ENCODE results near the gene NR2E3. TPM values are rescaled to one million over a fixed set of nuclear protein-coding genes. Genes with fewer than 3 reads are reported as not detected.

Gene NR2E3
- total RNA-seq, 1 donor from 2014 or later = not detected

- TF ChIP-seq CTCF (IDR thresholded peaks at IDR 0.05) = no peak
- DNase-seq (ENCODE audit: low spot score) = no peak
- no peaks in the 10 kb centered on the region for H3K27me3 Mint-ChIP-seq (ENCODE audit: low read depth)
- H3K27ac Mint-ChIP-seq (ENCODE audit: unreplicated experiment) = no peak overlapping the region
- H3K36me3 Mint-ChIP-seq (ENCODE audit: low read depth) = peaks cover 3% of the 10 kb centered on the region
- H3K4me1 Mint-ChIP-seq (ENCODE audit: low read depth) = peaks cover 4% of the 10 kb centered on the region
- no peak overlapping the region for H3K4me3 Mint-ChIP-seq (ENCODE audit: unreplicated experiment)
- H3K9me3 Mint-ChIP-seq (ENCODE audit: low read depth) = no peaks in the 10 kb centered on the region
Measured at GRCh38 chr15:71812966-71813722, 2.8 kb downstream of the NR2E3 start.

GRCh38 chr15:71813723-71814470 lies 3.5 kb downstream of the NR2E3 start:
- H3K4me3 Mint-ChIP-seq (ENCODE audit: unreplicated experiment) = no peak overlapping the region

GRCh38 chr15:71815301-71815700 lies 4.9 kb downstream of the NR2E3 start:
- Mint-ChIP-seq H3K27me3 (ENCODE audit: low read depth) (no peaks in the 10 kb centered on the region), H3K36me3 (ENCODE audit: low read depth) (peaks cover 8% of the 10 kb centered on the region), H3K27ac (ENCODE audit: unreplicated experiment) (no peak overlapping the region), H3K9me3 (ENCODE audit: low read depth) (peaks cover 6% of the 10 kb centered on the region), H3K4me3 (ENCODE audit: unreplicated experiment) (no peak overlapping the region), H3K4me1 (ENCODE audit: low read depth) (no peaks in the 10 kb centered on the region)
- DNase-seq (ENCODE audit: low spot score) = no peak
- TF ChIP-seq CTCF (IDR thresholded peaks at IDR 0.05) = no peak

More at GRCh38 chr15:71813723-71814470, 3.5 kb downstream of the NR2E3 start:
- H3K9me3 Mint-ChIP-seq (ENCODE audit: low read depth) = peaks cover 3% of the 10 kb centered on the region
- no peak for TF ChIP-seq CTCF (IDR thresholded peaks at IDR 0.05)
- H3K36me3 Mint-ChIP-seq (ENCODE audit: low read depth) = peaks cover 8% of the 10 kb centered on the region
- no peak for DNase-seq (ENCODE audit: low spot score)
- H3K4me1 Mint-ChIP-seq (ENCODE audit: low read depth) = no peaks in the 10 kb centered on the region
- no peak overlapping the region for H3K27ac Mint-ChIP-seq (ENCODE audit: unreplicated experiment)
- no peaks in the 10 kb centered on the region for H3K27me3 Mint-ChIP-seq (ENCODE audit: low read depth)

GRCh38 chr15:71817351-71817750 lies 7.0 kb downstream of the NR2E3 start:
- peaks cover 19% of the 10 kb centered on the region for H3K9me3 Mint-ChIP-seq (ENCODE audit: low read depth)
- no peak overlapping the region for H3K4me3 Mint-ChIP-seq (ENCODE audit: unreplicated experiment)
- DNase-seq (ENCODE audit: low spot score) = no peak
- no peaks in the 10 kb centered on the region for H3K4me1 Mint-ChIP-seq (ENCODE audit: low read depth)
- TF ChIP-seq CTCF (IDR thresholded peaks at IDR 0.05) = no peak
- H3K27ac Mint-ChIP-seq (ENCODE audit: unreplicated experiment) = no peak overlapping the region
- peaks cover 17% of the 10 kb centered on the region for H3K36me3 Mint-ChIP-seq (ENCODE audit: low read depth)
- no peaks in the 10 kb centered on the region for H3K27me3 Mint-ChIP-seq (ENCODE audit: low read depth)

GRCh38 chr15:71820127-71820526 lies 9.8 kb downstream of the NR2E3 start:
- H3K27me3 Mint-ChIP-seq (ENCODE audit: low read depth) = no peaks in the 10 kb centered on the region
- H3K4me3 Mint-ChIP-seq (ENCODE audit: unreplicated experiment) = no peak overlapping the region
- peaks cover 5% of the 10 kb centered on the region for H3K4me1 Mint-ChIP-seq (ENCODE audit: low read depth)
- DNase-seq (ENCODE audit: low spot score) = no peak
- no peak overlapping the region for H3K27ac Mint-ChIP-seq (ENCODE audit: unreplicated experiment)
- no peak for TF ChIP-seq CTCF (IDR thresholded peaks at IDR 0.05)
- peaks cover 30% of the 10 kb centered on the region for H3K9me3 Mint-ChIP-seq (ENCODE audit: low read depth)
- H3K36me3 Mint-ChIP-seq (ENCODE audit: low read depth) = peaks cover 32% of the 10 kb centered on the region

Data from chondrocyte (in vitro differentiated cells).